Stimulated activated CD8-positive, alpha-beta memory T cell treated with anti-CD3 and anti-CD28 coated beads, Interleukin-12 subunit alpha, Interleukin-12 subunit beta, amount 100 ng/mL, for 24 hours (primary cell): ENCODE data around the gene STMND1.

Source experiments
- DNase-seq: peaks from one replicate; pipeline ENCODE4 v3.0.0-alpha.2; 2020; ENCODE audit errors: extremely low read depth

STMND1 gene

DNA sequence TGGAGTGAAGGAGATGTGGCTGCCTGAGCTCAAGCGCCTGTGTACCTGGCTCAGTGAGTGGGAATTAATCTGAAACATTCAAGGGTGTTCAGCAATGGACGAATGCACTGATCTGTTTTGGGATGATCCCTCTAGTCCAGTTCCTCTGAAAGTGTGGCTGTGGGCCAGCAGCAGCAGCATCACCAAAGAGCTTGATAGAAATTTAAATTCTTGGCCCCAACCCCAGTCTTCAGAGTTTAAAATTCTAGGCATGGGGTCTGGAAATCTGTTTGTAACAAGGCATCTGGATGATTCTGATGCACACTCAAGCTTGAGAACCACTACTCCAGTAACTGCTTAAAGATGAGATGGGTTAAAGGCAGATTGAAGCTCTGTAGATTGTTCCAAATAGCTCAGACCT is 59.2 kb downstream of the STMND1 start:
- no peak for DNase-seq

DNA sequence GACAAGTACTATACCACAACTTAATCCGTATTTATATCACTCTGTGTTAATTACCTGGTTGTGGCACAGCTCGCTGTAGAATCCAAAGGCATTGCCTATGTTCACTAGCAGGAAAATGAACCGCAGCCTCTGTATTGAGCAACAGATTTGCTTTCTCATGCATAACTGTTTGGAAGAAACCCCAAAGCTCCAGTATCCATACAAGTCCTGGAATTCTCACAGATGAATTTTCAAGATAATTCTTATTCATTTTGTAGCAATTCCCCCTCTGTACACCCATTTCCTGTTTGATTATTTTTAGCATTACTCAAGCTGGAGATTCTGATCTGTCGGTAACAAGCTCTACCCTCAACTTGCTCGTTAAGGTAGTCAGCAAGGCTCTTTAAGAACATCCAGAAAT is 63.5 kb downstream of the STMND1 start:
- no peak for DNase-seq

DNA sequence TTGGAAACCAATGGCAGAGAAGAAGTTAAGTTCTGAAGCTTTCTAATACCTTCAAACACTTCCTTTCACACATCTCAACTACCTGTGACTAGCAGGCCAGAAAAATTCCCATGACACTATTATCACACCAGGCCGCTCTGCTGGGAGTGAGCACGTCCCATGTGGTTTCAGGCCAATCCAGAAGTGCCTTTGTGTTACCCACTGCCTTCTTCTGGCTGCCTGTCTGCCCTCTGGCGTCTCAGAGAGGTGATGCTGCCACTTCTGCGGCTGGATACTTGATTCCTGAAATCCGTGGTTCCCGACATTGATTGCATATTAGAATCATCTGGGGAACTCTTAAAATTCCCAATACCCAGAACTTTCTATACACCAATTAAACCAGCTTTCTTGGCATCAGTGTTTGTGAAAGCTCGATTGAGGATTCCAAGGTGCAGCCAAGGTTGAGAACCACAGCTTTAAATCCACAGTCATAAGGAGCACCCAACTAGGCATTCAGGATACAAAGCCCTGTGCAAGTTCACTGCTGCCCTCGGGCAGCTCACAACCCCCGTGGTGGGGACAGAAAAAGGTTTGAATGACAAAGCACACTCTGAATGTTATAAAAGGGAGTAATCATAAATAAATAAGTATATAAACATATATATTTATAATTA is 65.6 kb downstream of the STMND1 start:
- no peak for DNase-seq

DNA sequence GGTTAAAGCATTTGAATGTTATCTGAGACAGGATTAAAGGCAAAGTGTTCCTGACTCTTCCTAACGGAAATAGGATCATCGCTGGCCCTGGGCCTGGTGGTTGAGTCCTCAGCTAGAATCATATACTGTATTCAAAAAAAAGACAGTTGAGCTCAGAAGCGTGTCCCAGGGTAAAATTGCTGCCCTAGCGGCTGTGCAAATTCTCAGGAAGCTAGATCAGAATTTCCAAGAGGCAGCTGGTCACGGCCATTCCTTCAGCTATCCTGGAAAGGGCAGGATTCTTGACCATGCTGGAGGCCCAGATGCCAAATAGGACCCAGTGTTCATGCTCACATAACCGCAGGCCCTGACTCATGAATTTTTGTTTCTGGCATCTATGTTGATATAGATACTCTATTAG is 67.4 kb downstream of the STMND1 start:
- no peak for DNase-seq

DNA sequence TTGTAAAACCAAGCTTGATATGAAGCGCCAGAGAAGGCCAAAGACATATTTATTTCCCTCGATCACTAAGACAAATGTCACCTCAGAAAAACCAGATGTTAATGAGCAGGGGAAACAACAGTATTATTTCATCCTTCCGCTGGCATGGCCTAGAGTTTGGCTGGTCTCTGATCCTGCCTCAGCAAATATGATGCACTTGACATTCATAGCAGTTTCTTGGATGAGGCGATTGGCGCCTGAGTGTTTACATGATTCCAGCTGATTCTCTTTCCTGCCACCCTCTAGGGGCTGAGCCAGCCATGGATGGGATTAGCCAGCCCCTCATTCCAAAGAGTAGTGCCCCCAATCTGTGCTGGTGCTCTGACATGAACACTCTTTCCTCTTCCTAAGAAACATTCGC is 67.9 kb downstream of the STMND1 start:
- DNase-seq, result no peak

DNA sequence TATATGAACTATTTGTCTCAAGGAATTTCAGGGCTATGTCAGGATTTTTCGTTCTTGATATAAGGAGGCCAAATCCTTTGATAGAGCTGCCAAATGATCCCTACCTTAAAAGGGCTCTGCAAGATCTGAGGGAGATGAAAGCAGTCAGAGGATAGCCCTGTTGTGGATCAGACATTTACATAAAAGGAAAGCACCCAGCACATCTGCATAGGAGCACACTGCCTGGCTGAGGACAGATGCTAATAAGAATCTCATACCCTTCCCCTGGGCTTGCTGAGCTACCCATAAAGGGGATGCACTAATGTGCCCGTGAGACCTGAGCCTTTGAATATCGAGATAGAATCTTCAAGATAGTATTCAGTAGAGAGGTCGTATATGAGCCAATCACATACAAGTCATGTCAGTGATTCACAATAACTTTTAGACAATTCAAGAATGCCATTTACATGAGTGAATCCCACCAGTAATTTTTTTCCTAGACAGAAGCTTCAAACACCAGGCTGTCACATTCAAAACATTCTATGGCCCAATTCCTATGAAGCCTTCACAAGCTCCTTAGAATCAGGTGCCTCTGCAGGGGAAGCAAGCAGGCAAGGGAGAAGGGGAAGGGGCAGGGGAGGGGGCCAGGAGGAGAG is 71.1 kb downstream of the STMND1 start:
- no peak for DNase-seq

DNA sequence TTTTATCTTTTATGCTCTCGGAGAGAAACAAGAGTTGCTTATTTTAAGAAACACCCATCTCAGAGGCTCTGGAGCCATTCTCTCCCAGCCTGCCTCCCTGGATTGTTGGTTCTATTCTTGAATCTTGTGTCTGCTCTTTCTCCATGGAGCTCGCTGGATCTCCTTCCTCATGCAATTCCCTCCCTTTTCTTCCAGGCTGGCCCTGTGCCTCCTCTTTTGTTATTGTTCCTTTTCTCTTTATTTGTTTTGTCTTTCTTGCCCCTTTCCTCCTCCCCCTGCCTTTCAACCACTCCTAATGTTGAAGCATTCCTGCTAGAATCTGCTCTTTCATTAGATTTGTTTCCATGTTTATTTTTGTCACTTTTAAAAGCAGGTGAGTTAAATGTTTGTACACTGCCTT is 76.5 kb downstream of the STMND1 start:
- DNase-seq, result no peak

DNA sequence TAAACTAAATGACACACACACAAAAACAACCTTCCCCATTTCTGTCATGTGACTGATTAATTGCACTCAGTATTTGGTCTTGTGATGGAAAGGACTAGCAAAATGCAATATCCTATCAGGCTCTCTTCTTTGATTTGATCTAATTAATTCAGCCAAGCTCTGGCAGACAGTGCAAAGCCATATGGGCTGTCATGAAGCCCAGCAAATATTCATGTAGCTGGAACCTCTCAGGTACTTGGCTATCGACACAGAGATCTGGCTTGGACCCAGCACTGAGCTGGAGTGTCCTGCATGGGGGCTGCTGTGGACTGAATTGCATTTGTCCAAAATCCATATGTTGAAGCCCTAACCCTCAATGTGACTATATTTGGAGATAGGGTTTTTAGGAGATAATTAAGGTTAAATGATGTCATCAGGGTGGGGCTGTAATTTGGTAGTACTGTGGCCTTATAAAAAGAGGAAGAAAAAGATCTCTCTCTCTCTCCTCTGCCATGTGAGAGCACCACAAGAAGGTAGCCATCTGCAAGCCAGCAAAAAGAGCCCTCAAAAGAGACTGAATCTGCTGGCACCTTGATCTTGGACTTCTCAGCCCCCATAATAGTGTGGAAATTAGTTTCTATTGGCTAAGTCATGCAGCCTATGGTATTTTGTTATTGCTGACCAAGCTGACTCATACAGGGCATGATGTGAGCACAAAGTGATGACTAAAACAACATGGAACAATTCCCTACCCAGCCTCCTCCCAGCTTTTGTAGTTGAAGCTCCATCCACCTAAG is 77.1 kb downstream of the STMND1 start:
- DNase-seq, result no peak

DNA sequence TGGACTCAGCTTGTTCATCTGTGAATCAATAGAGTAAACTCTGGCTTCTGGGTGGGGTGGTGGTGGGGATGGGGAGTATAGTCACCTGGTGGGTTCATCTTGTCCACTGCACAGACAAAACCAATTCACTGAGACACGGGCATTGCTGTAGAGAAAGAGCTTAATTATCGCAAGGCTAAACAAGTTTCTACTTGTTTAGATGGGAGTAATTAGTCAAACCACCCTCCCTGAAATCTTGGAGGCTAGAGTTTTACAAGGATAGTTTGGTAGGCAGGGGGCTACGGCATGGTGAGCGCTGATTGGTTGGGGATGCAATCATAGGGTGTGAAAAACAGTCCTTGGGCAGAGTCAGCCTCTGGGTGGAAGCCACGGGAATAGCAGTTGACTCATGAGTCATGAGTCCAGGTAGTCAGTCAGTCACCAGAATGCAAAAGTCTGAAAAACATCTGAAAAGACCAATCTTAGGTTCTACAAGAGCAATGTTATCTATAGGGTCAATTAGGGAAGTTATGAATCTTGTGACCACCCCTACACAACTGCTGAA is 77.8 kb downstream of the STMND1 start:
- no peak for DNase-seq
